ENCODE measurements around the gene CDKN1B. TPM values are rescaled to one million over a fixed set of nuclear protein-coding genes. Genes with fewer than 3 reads are reported as not detected.

CDKN1B gene
- total RNA-seq, 2 donors from 2014 or later: 24.6 to 38.1 TPM

DNA sequence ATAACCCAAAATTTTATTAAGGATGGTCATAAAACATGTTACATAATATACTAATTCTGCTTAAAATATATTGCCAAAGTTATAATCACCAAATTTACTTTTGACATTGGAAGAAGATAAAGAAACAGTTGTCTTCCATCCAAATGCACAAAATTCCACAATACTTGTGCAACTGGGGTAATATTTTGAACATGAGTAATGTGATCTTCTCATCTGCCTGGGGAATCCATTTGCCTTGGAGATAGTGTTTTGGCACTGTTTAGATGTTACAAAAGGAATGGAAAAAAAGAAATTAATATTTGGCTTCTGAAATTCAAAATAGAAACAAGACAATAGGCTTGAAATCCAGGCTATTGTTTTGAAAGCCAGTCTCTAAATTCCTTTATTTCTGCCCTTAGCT lies 30.2 kb upstream of the CDKN1B start:
- Mint-ChIP-seq H3K4me1 (ENCODE audit: low read depth in 2 of 2) (peaks cover 0 to 5% of the 10 kb centered on the region in 2 donors), H3K9me3 (no peaks in the 10 kb centered on the region), H3K27ac (no peak overlapping the region), H3K4me3 (no peak overlapping the region), H3K36me3 (no peaks in the 10 kb centered on the region), H3K27me3 (peaks cover 0 to 2% of the 10 kb centered on the region in 2 donors)
- no peak for ATAC-seq
- no peak for DNase-seq (ENCODE audit: low spot score)

GRCh38 chr12:12689647-12690300 lies 27.4 kb upstream of the CDKN1B start:
- Mint-ChIP-seq H3K27ac (no peak overlapping the region), H3K27me3 (peaks cover 0 to under 1% of the 10 kb centered on the region in 2 donors), H3K9me3 (no peaks in the 10 kb centered on the region), H3K4me3 (no peak overlapping the region), H3K4me1 (ENCODE audit: low read depth in 2 of 2) (peaks cover 0 to 3% of the 10 kb centered on the region in 2 donors), H3K36me3 (no peaks in the 10 kb centered on the region)
- no peak for DNase-seq (ENCODE audit: low spot score)
- no peak for ATAC-seq

DNA sequence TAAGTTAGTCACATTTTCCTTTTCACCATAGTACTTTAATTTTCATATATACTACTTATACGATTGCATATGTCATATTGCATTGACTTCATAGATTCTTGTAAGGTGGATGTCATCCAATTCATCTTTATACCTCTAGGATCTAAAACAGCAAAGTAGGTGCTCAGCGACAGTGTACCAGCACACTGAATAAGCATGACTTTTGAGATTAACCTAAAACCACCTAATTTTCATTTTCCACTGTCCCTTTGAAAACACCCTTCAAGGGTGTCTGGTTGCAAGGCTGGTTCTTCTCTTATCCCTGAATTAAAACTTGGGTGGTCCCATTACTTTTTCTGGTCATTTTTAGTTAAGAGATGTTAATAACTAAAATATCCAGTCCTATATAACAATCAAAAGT lies 25.6 kb upstream of the CDKN1B start:
- Mint-ChIP-seq H3K27me3 (no peaks in the 10 kb centered on the region), H3K9me3 (no peaks in the 10 kb centered on the region), H3K27ac (no peak overlapping the region), H3K4me1 (ENCODE audit: low read depth in 2 of 2) (peaks cover 7 to 13% of the 10 kb centered on the region in 2 donors), H3K36me3 (peaks cover 4% of the 10 kb centered on the region), H3K4me3 (no peak overlapping the region)
- ATAC-seq (no peak), DNase-seq (ENCODE audit: low spot score) (no peak)

DNA sequence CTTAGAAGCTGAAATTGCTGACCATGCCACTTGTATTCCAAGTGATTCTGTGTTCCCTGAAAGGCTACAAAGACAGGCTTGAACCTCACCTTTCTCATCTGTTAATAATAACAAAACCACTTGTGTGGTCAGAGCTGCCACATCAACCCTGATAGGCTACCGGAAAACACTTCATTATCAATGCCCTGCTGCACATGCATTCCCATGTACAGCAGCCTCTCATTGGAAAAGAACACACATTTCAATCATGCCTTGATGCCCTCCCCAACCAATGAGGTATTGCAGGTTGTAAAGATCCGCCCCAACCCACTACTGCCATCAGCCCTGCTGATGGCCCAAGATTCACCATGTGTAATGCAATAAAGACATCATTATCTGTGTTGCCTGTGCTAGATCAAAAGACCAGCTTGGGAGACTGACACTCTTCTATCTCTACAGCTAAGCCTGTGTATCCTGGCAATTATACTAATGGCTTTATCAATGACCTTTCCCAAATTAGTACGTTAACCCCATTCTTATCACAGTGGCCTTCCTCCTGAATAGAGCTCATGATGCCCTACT lies 24.0 kb upstream of the CDKN1B start:
- no peak overlapping the region for H3K4me3 Mint-ChIP-seq
- peaks cover 4% of the 10 kb centered on the region for H3K36me3 Mint-ChIP-seq
- no peaks in the 10 kb centered on the region for H3K27me3 Mint-ChIP-seq
- peaks cover 18 to 30% of the 10 kb centered on the region in 2 donors for H3K4me1 Mint-ChIP-seq (ENCODE audit: low read depth in 2 of 2)
- no peak overlapping the region for H3K27ac Mint-ChIP-seq
- DNase-seq (ENCODE audit: low spot score): no peak
- no peak for ATAC-seq
- H3K9me3 Mint-ChIP-seq: no peaks in the 10 kb centered on the region

DNA sequence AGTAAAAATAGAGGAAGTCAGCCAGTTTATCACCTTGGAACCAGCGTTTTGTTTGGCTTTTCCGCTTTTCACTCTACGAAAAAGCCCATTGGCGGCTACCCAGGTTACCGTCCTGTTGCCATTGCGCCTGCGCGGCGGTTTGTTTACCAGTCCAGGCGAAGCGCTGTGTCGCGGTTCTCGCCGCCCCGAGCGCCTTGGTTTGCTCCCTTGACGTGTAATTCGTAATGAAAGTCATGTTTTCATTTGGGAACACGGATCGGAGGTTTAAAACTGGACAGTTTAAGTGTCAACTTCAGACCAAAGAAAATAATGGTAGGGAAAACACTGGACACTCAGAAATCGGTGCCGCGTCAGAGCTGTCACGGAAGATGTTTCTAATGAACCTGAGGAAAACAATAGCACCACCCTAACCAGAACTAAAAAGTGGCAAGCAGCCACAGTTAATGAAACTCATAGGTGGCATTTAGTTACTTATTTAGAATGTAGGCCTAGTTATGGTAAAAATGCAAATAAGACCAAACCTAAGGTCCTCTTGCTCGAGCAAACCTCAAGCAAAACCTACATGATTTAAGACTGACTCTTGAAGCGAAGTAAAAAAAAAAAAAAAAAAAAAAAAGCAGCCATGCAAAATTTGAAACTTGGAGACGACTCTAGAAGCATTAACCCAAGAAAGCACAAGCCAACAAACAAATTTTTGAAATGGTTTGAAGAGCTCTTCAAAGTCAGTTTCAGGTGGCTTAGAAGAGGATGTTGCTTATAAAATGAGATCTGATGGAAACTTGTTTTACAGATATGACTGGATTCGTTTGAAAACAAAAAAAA lies 20.4 kb upstream of the CDKN1B start:
- H3K4me1 Mint-ChIP-seq (ENCODE audit: low read depth in 2 of 2): peaks cover 20 to 33% of the 10 kb centered on the region in 2 donors
- no peaks in the 10 kb centered on the region for H3K9me3 Mint-ChIP-seq
- H3K27ac Mint-ChIP-seq: peak overlapping the region; percentile 90 to 92

DNA sequence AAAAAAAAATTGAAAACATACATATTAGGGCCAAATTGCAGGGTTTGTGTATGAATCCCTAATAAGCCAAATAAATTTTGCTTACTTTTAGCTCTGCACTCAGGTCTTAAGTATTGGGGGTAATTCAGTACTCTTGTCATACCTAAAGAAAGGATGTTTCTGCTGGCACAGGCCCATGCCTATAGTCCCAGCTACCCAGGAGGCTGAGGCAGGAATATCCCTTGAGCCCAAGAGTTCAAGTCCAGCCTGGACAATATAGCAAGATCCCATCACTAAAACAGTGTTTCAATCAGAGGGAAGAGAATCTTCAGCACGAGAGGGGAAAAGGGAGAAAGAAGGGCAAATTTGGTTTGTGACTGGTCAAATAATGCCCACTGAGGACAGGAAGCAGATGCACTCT lies 17.8 kb upstream of the CDKN1B start:
- H3K27ac Mint-ChIP-seq: no peak overlapping the region
- no peaks in the 10 kb centered on the region for H3K27me3 Mint-ChIP-seq
- DNase-seq (ENCODE audit: low spot score) (no peak), ATAC-seq (no peak)
- no peak overlapping the region for H3K4me3 Mint-ChIP-seq
- no peaks in the 10 kb centered on the region for H3K9me3 Mint-ChIP-seq
- H3K4me1 Mint-ChIP-seq (ENCODE audit: low read depth in 2 of 2): peaks cover 32 to 39% of the 10 kb centered on the region in 2 donors
- H3K36me3 Mint-ChIP-seq: peaks cover 4% of the 10 kb centered on the region

More for the DNA sequence above, 20.4 kb upstream of the CDKN1B start:
- Mint-ChIP-seq H3K27me3 (no peaks in the 10 kb centered on the region), H3K4me3 (peak overlapping the region; percentile 96), H3K36me3 (peaks cover 4% of the 10 kb centered on the region)
- DNase-seq (ENCODE audit: low spot score) (peak; percentile 93), ATAC-seq (peak; percentile 89 to 91)

- H3K9me3 Mint-ChIP-seq: no peaks in the 10 kb centered on the region
- peaks cover 37 to 42% of the 10 kb centered on the region in 2 donors for H3K4me1 Mint-ChIP-seq (ENCODE audit: low read depth in 2 of 2)
- DNase-seq (ENCODE audit: low spot score) (no peak), ATAC-seq (no peak)
- H3K27ac Mint-ChIP-seq: no peak overlapping the region
- H3K27me3 Mint-ChIP-seq: no peaks in the 10 kb centered on the region
- peaks cover 4% of the 10 kb centered on the region for H3K36me3 Mint-ChIP-seq
- H3K4me3 Mint-ChIP-seq: no peak overlapping the region
These were observed 16.9 kb upstream of the CDKN1B start for GRCh38 chr12:12700254-12700653.

- Mint-ChIP-seq H3K27me3 (no peaks in the 10 kb centered on the region), H3K4me1 (ENCODE audit: low read depth in 2 of 2) (peaks cover 31 to 32% of the 10 kb centered on the region in 2 donors)
These were observed 15.7 kb upstream of the CDKN1B start for GRCh38 chr12:12701457-12701856.

DNA sequence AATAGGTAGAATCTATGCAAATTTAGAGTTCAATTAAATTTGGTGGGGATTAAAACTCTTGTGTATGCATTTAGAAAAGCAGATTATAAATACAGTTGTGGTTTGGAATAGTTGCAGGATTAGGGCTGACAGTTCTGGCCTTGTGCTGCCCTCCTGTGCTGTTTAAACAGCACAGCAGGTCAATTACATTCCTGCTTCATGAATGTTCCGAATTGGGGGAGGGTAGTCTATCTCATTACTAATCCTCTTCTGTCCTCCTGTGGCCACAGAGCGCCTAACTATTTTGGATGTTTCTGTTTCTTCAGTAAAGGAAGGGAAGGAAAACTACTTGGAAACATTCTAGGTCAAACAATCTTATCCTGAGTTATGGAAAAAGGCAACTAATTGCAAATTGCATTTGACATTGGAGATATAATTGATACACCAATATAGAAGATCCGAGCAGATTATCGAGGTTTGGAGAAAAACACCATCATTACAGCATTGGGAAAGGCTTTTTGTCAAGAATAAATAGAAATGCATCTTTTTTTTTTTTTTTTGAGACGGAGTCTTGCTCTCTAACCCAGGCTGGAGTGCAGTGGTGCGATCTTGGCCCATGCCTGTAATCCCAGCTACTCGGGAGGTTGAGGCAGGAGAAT lies 12.5 kb upstream of the CDKN1B start:
- Mint-ChIP-seq H3K27ac (peak overlapping the region in 1 of 2 donors; percentile 36), H3K4me1 (ENCODE audit: low read depth in 2 of 2) (peaks cover 11 to 18% of the 10 kb centered on the region in 2 donors), H3K36me3 (no peaks in the 10 kb centered on the region), H3K27me3 (no peaks in the 10 kb centered on the region), H3K4me3 (peak overlapping the region; percentile 32), H3K9me3 (no peaks in the 10 kb centered on the region)
- DNase-seq (ENCODE audit: low spot score): no peak
- ATAC-seq: peak; percentile 62 to 65

More at GRCh38 chr12:12701457-12701856, 15.7 kb upstream of the CDKN1B start:
- Mint-ChIP-seq H3K36me3 (no peaks in the 10 kb centered on the region), H3K4me3 (no peak overlapping the region), H3K27ac (no peak overlapping the region), H3K9me3 (no peaks in the 10 kb centered on the region)
- ATAC-seq: no peak
- no peak for DNase-seq (ENCODE audit: low spot score)

DNA sequence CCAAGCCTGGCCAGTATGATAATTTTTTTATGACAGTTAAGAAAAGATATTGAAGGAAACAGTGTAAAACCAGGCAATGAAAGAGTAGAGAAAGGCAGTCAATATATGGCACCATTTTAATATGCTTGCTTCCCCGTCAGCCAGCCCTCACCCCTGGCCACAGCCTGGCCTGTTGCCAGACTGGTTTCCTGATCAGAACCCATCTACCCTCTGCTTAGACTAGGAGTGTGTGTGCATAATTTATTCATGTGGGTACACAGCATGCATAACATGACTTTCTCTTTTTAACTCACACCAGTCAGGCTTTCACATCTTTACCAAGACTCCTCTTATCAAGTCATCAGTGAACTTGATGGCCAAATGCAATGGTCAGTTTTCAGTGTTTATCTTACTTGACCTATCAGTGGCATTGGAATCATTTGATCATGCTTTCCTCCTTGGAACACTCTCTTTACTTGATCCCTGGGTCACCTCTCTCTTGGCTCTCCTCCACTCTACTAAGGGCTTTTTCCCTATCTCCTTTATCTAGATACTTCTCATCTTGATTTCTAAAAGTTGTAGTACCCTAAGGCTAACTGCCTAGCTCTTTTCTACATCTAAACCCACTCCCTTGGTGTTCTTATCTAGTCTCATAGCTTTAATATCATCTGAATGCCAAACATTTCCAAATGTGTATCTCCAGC lies 11.2 kb upstream of the CDKN1B start:
- DNase-seq (ENCODE audit: low spot score) (no peak), ATAC-seq (peak; percentile 48 to 86)
- Mint-ChIP-seq H3K27ac (no peak overlapping the region), H3K27me3 (no peaks in the 10 kb centered on the region), H3K9me3 (no peaks in the 10 kb centered on the region), H3K36me3 (no peaks in the 10 kb centered on the region), H3K4me3 (no peak overlapping the region), H3K4me1 (ENCODE audit: low read depth in 2 of 2) (peaks cover 11 to 18% of the 10 kb centered on the region in 2 donors)

GRCh38 chr12:12713932-12714275 lies 3.3 kb upstream of the CDKN1B start:
- Mint-ChIP-seq H3K27me3 (no peaks in the 10 kb centered on the region), H3K4me3 (peak overlapping the region; percentile 94), H3K36me3 (peaks cover 12% of the 10 kb centered on the region), H3K9me3 (no peaks in the 10 kb centered on the region), H3K4me1 (ENCODE audit: low read depth in 2 of 2) (peaks cover 39 to 43% of the 10 kb centered on the region in 2 donors), H3K27ac (peak overlapping the region; percentile 90 to 96)
- DNase-seq (ENCODE audit: low spot score) (no peak), ATAC-seq (no peak)

DNA sequence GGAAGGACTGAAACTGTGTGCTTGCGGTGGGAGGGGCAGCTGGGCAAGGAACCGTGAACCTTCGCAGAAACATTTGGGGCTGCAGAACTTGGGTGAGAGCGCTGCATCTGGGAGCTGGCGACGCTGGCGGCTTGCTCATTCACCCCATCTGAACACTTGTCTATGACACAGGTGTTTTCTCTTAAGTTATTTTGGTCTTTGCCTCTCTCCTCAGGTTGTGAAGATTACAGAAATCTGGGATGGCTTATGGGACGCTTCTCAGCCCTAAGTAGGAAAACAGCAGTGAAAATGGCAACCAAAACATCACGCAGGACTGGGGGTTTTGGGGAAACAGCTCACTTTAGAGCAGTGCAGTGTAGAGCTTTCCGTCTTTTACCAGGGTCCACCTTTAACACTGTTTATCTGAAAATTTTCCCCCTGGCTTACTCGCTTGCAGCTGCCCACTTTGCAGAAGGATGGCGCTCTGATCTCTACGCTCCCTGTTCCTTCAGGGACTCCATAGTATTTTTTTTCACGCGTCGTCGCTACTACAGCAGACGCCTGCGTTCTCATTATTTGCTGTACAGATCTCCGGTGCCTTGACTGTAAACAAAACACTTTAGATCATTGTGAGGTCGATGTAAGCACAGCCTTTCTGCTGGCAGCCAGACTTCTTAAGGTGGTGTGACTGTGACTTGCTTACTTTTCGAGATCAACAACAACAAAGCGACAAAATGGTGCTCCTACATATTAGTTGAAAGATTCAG lies 2.7 kb upstream of the CDKN1B start:
- no peak for DNase-seq (ENCODE audit: low spot score)

GRCh38 chr12:12715128-12715458 lies 2.1 kb upstream of the CDKN1B start:
- DNase-seq (ENCODE audit: low spot score) (no peak), ATAC-seq (no peak)
- Mint-ChIP-seq H3K27ac (peak overlapping the region; percentile 90 to 96), H3K4me3 (peak overlapping the region; percentile 94), H3K36me3 (peaks cover 22% of the 10 kb centered on the region), H3K9me3 (no peaks in the 10 kb centered on the region), H3K4me1 (ENCODE audit: low read depth in 2 of 2) (peaks cover 48 to 51% of the 10 kb centered on the region in 2 donors), H3K27me3 (no peaks in the 10 kb centered on the region)

More for the DNA sequence above, 2.7 kb upstream of the CDKN1B start:
- Mint-ChIP-seq H3K9me3 (no peaks in the 10 kb centered on the region), H3K4me3 (peak overlapping the region; percentile 94), H3K4me1 (ENCODE audit: low read depth in 2 of 2) (peaks cover 44 to 49% of the 10 kb centered on the region in 2 donors), H3K27me3 (no peaks in the 10 kb centered on the region), H3K27ac (peak overlapping the region; percentile 90 to 96), H3K36me3 (peaks cover 18% of the 10 kb centered on the region)
- no peak for ATAC-seq

All from natural killer cell treated with Interleukin-12 subunit alpha and Interleukin-12 subunit beta and Interleukin-15 and Interleukin-18, amount 100 ng/mL, for 72 hours (primary cell).